ENCODE results near the gene PTOV1.

Gene PTOV1

GRCh38 chr19:49861107-49861506 is 10.1 kb downstream of the PTOV1 start:
- DNase-seq: no peak

GRCh38 chr19:49861541-49862378 is 10.8 kb downstream of the PTOV1 start:
- no peak for DNase-seq

GRCh38 chr19:49862391-49863253 is 11.7 kb downstream of the PTOV1 start:
- no peak for DNase-seq

- DNase-seq: no peak
These were observed 12.4 kb downstream of the PTOV1 start for GRCh38 chr19:49863254-49863934.

- DNase-seq: no peak
These were observed 13.0 kb downstream of the PTOV1 start for GRCh38 chr19:49863935-49864320.

- no peak for DNase-seq
These were observed 13.9 kb downstream of the PTOV1 start for GRCh38 chr19:49864890-49865289.

- DNase-seq: peak; percentile 79
These were observed 16.2 kb downstream of the PTOV1 start, which contains the start of gene PNKP for GRCh38 chr19:49866933-49867782. Gene PNKP, minus strand, starts transcription at chr19:49867576. Its CDS starts 372 bp downstream, at chr19:49867204.

GRCh38 chr19:49869009-49869483 is 18.1 kb downstream of the PTOV1 start:
- no peak for DNase-seq

GRCh38 chr19:49869484-49870308 is 18.7 kb downstream of the PTOV1 start:
- DNase-seq: peak; percentile 98

- DNase-seq: no peak
These were observed 19.4 kb downstream of the PTOV1 start for GRCh38 chr19:49870309-49870901.

GRCh38 chr19:49871349-49871985 is 20.5 kb downstream of the PTOV1 start:
- no peak for DNase-seq

GRCh38 chr19:49872245-49873128 is 21.5 kb downstream of the PTOV1 start:
- DNase-seq: no peak

GRCh38 chr19:49873129-49873521 is 22.2 kb downstream of the PTOV1 start:
- DNase-seq: no peak

GRCh38 chr19:49873834-49874233 is 22.9 kb downstream of the PTOV1 start:
- DNase-seq: no peak

GRCh38 chr19:49874503-49875157 is 23.7 kb downstream of the PTOV1 start:
- DNase-seq: no peak

GRCh38 chr19:49875177-49875576 is 24.2 kb downstream of the PTOV1 start:
- no peak for DNase-seq

- DNase-seq: no peak
These were observed 25.0 kb downstream of the PTOV1 start for GRCh38 chr19:49875857-49876421.

GRCh38 chr19:49876422-49877019 is 25.6 kb downstream of the PTOV1 start:
- DNase-seq: peak; percentile 98
